Brain microvascular endothelial cell (primary cell): ENCODE measurements around the gene PDE1C.

Experiments
- DNase-seq: peaks from one replicate; pipeline ENCODE4 v3.0.0-alpha.2; 2020
- H3K27ac ChIP-seq: fragments of 250-450 bp; sonication (Bioruptor Pico); 2 replicates; pipeline ENCODE4 v1.5.1; 2020; ENCODE audit warnings: mild to moderate bottlenecking, moderate library complexity
- H3K27me3 ChIP-seq: fragments of 250-450 bp; sonication (Bioruptor Pico); replicated peaks from 2 replicates; pipeline ENCODE4 v1.5.1; 2020; ENCODE audit warnings: mild to moderate bottlenecking
- H3K36me3 ChIP-seq: fragments of 250-450 bp; sonication (Bioruptor Pico); replicated peaks from 2 replicates; pipeline ENCODE4 v1.5.1; 2020; ENCODE audit warnings: mild to moderate bottlenecking
- H3K4me3 ChIP-seq: 2 replicates; pipeline ENCODE4 v1.5.1; 2011; ENCODE audit warnings: low read depth, mild to moderate bottlenecking, control low read depth, low read length, moderate library complexity
- CTCF ChIP-seq: IDR thresholded peaks from 2 replicates; pipeline ENCODE4 v1.5.1; 2011; ENCODE audit warnings: low read depth, mild to moderate bottlenecking, moderate library complexity, low read length, control low read depth, inconsistent platforms; ENCODE audit errors: missing control alignments
- in situ Hi-C: cut with HindIII; loops from 2 replicates; pipeline ENCODE4 v1.10.0; 2017; ENCODE audit warnings: low sequenced_read_pairs, low pct_ligation_motif_present

The PDE1C gene

GRCh38 chr7:31924251-31924650 lies 146.0 kb downstream of the PDE1C start:
- in situ Hi-C loops = no loop called here
- DNase-seq = no peak
- TF ChIP-seq CTCF = no peak

GRCh38 chr7:31922848-31923247 lies 147.4 kb downstream of the PDE1C start:
- TF ChIP-seq CTCF = no peak
- H3K4me3 ChIP-seq = no peak overlapping the region
- H3K36me3 ChIP-seq = no peaks in the 10 kb centered on the region
- no peak overlapping the region for H3K27ac ChIP-seq
- H3K27me3 ChIP-seq = no peaks in the 10 kb centered on the region
- DNase-seq = no peak
- in situ Hi-C loops = no loop called here

More at GRCh38 chr7:31924251-31924650, 146.0 kb downstream of the PDE1C start:
- Histone ChIP-seq H3K36me3 (no peaks in the 10 kb centered on the region), H3K27ac (no peak overlapping the region), H3K27me3 (no peaks in the 10 kb centered on the region), H3K4me3 (no peak overlapping the region)

- TF ChIP-seq CTCF = no peak
- Histone ChIP-seq H3K36me3 (no peaks in the 10 kb centered on the region), H3K27ac (no peak overlapping the region), H3K4me3 (no peak overlapping the region), H3K27me3 (no peaks in the 10 kb centered on the region)
- no peak for DNase-seq
- in situ Hi-C loops = no loop called here
These were observed 149.2 kb downstream of the PDE1C start for GRCh38 chr7:31921047-31921446.

GRCh38 chr7:31919678-31920369 lies 150.4 kb downstream of the PDE1C start:
- Histone ChIP-seq H3K27me3 (no peaks in the 10 kb centered on the region), H3K36me3 (no peaks in the 10 kb centered on the region), H3K4me3 (no peak overlapping the region), H3K27ac (no peak overlapping the region)
- in situ Hi-C loops = no loop called here
- TF ChIP-seq CTCF = no peak
- DNase-seq = no peak

GRCh38 chr7:31918706-31919393 lies 151.4 kb downstream of the PDE1C start:
- Histone ChIP-seq H3K27me3 (no peaks in the 10 kb centered on the region), H3K36me3 (no peaks in the 10 kb centered on the region), H3K27ac (no peak overlapping the region), H3K4me3 (no peak overlapping the region)
- in situ Hi-C loops = no loop called here
- no peak for DNase-seq
- no peak for TF ChIP-seq CTCF

- no peaks in the 10 kb centered on the region for H3K36me3 ChIP-seq
- in situ Hi-C loops = no loop called here
- H3K4me3 ChIP-seq = no peak overlapping the region
- no peak overlapping the region for H3K27ac ChIP-seq
- DNase-seq = no peak
- no peak for TF ChIP-seq CTCF
- H3K27me3 ChIP-seq = no peaks in the 10 kb centered on the region
These were observed 153.0 kb downstream of the PDE1C start for GRCh38 chr7:31917256-31917655.
